Endothelial cell of umbilical vein (primary cell): ENCODE data around the gene C2.

Source experiments
- POLR2A ChIP-seq: IDR thresholded peaks from 2 replicates; pipeline ENCODE4 v1.6.1; 2012; ENCODE audit warnings: low read depth, mild to moderate bottlenecking, control low read depth, low read length
- POLR2AphosphoS5 ChIP-seq: IDR thresholded peaks from 2 replicates; pipeline ENCODE4 v1.6.1; 2012; ENCODE audit warnings: low read depth, mild to moderate bottlenecking, control low read depth, low read length, moderate library complexity; ENCODE audit not compliant: insufficient read depth

DNA sequence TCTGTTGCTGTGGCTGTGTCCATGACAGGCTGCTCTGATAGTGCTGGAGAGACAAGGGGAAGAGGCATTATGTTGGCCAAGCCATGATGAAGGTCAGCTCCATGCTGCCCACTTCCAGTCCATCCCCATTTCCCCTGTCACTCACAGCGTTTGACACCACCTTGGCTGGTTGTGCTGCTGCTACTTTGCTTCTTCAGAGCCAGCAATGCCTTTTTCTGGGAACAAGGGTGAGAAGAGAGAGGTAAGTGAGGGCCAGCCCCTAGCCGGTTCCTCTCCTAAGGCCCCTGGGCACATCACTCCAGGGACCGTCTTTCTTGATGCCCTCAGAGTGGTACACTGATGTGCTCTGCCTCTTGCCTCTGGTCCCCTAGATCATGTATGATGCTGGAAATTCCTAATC lies 29.3 kb downstream of the C2 start:
- no peak for TF ChIP-seq POLR2AphosphoS5
- no peak for TF ChIP-seq POLR2A
